SK-N-SH (cell line): ENCODE results near the gene HSFX3. TPM values are rescaled to one million over a fixed set of nuclear protein-coding genes. Genes with fewer than 3 reads are reported as not detected.

Experiments
- polyA plus RNA-seq, 3 experiments: library from polyadenylated mRNA; depleted of rRNA; stranded (reverse); fragments of >200 nt; gene quantifications; 2 replicates each; pipeline ENCODE4 v1.2.3, GENCODE V29; 2012

The HSFX3 gene
- polyA plus RNA-seq, 1 of the 3 experiments (the other 2 are of a cell fraction), result not detected

Other genes starting within 250 kb of the HSFX3 start
- gene IDS, start 44.6 kb downstream of the HSFX3 start, polyA plus RNA-seq (2012; rRNA removed), result 78.4 and 103 TPM in 2 replicates
- 16.3 and 16.5 TPM in 2 replicates for gene EOLA1, start 8.9 kb downstream of the HSFX3 start, polyA plus RNA-seq (2012; rRNA removed)
- 0.37 and 0.38 TPM in 2 replicates for gene MAGEA9B, start 37.5 kb upstream of the HSFX3 start, polyA plus RNA-seq (2012; rRNA removed)
- 0.06 and 0.07 TPM in 2 replicates for gene HSFX2, start 45.4 kb upstream of the HSFX3 start, polyA plus RNA-seq (2012; rRNA removed)
- gene TMEM185A, start 81.9 kb upstream of the HSFX3 start, polyA plus RNA-seq (2012; rRNA removed), result 11.9 and 13.8 TPM in 2 replicates
- gene MAGEA11, start 162.1 kb upstream of the HSFX3 start, polyA plus RNA-seq (2012; rRNA removed), result 0.03 and 0.06 TPM in 2 replicates
- 0.05 and 0.12 TPM in 2 replicates for gene HSFX1, start 224.1 kb upstream of the HSFX3 start, polyA plus RNA-seq (2012; rRNA removed)
- gene MAGEA9, start 232.0 kb upstream of the HSFX3 start, polyA plus RNA-seq (2012; rRNA removed), result not detected in 2 replicates